Motor neuron (in vitro differentiated cells): ENCODE measurements around the gene ZNF335. TPM values are rescaled to one million over a fixed set of nuclear protein-coding genes. Genes with fewer than 3 reads are reported as not detected.
A peak's percentile ranks its signal among the peaks of the same experiment; 100 is the strongest.
"Not testable (repeated sequence)": the region's sequence is repeated elsewhere in the genome, so short reads cannot be mapped to it uniquely, and the experiment has no call there.

Source experiments
- ATAC-seq, 8 experiments: fragments of 200-7000 bp; cut with Tn5 transposase; replicated peaks in 6 of 8; 2 replicates each; pipeline ENCODE4 v1.8.0; 2021; ENCODE audit warnings: mild to moderate bottlenecking in 8 of 8, moderate library complexity in 8 of 8
- H3K27ac ChIP-seq, 2 donors: fragments of 250-450 bp; sonication (Bioruptor Pico); 2 replicates each; pipeline ENCODE4 v1.9.0; 2021; ENCODE audit warnings: antibody characterized with exemption in 2 of 2, mild to moderate bottlenecking in 2 of 2, moderate library complexity in 1 of 2
- H3K4me1 ChIP-seq, 2 donors: fragments of 250-450 bp; sonication (Bioruptor Pico); replicated peaks in 1 of 2; 2 replicates each; pipeline ENCODE4 v1.6.1; 2021; ENCODE audit warnings: antibody characterized with exemption in 2 of 2, mild to moderate bottlenecking in 2 of 2, moderate library complexity in 1 of 2
- H3K4me3 ChIP-seq, 5 donors: fragments of 250-450 bp; sonication (Bioruptor Pico); 2 replicates each; pipeline ENCODE4 v1.9.0; 2021; ENCODE audit warnings: antibody characterized with exemption in 5 of 5, mild to moderate bottlenecking in 5 of 5, moderate library complexity in 4 of 5
- WGBS, 10 experiments: fragments of 450-650 bp; shearing (Covaris generic); methylation state at CpG; one replicate each; pipeline ENCODE4 v1.0.0; 2022; 5-methylcytosine and 5-hydroxymethylcytosine counted together
- in situ Hi-C, 9 experiments: fragments of 400-800 bp; cut with MboI; loops; one replicate each; pipeline ENCODE4 v1.15.0; 2021; ENCODE audit warnings: low sequenced_read_pairs in 9 of 9, low pct_unique_long_range_greater_than_20kb in 2 of 9; ENCODE audit not compliant: unreplicated experiment in 9 of 9
- total RNA-seq, 8 experiments: library from RNA; unstranded; fragments of 300-600 nt; gene quantifications; 2 replicates each; pipeline versions ENCODE4 v1.2.3 to v1.2.4, GENCODE V29; 2022

Gene ZNF335
- total RNA-seq, 8 experiments from 2014 or later = 7.3 to 21.9 (median 12.1) TPM

DNA sequence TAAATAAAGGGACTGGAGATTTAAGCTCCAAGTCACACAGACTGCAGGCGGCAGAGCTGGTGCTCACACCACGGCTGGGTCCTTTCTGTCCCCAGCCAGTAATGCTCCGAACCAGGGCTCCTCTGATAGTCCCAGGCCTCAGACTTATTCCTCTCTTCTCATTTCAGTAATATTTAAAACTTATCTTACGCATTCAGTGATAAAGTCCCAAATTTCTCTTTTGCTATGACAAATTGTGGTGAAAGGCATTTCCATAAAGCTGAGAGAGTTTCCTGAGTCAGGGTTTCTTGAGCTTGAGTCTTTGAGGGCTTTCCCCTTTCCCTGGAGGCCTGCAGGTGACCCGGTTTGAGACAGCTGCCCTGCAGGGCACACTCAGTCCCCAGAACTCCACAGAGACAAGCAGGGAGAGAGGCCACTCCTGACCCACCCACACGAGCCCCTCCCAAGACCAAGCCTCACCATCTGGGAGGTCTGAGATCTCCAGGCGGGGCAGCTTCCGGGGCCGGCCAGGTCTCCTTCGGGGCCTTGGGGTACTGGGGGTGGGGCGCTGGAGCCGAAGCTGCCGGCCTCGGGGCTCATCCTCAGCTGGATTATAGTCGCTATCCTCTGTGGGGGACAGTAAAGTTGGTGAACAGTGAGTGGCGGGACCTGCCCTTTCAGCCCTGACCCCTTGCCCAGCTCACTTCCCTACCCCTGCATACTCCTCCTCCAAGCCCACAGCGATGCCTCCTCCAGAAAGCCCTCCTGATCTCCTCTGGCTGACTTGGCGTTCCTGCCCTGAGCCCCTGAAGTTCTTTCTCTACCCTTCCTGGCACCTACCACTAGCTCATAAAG is 6.6 kb downstream of the ZNF335 start:
- peaks cover under 1% of the 10 kb centered on the region in 2 donors for H3K4me1 ChIP-seq
- ATAC-seq = peak in 2 of 8 experiments; percentile 4 to 61
- H3K4me3 ChIP-seq = no peak overlapping the region
- in situ Hi-C loops = no loop called here
- 63 to 100% (median 92%) methylated on average over 3 to 6 of the region's 18 CpGs; no CpG with 5 or more reads in 3 of the 10 experiments for WGBS, 10 experiments
- H3K27ac ChIP-seq = no peak overlapping the region

DNA sequence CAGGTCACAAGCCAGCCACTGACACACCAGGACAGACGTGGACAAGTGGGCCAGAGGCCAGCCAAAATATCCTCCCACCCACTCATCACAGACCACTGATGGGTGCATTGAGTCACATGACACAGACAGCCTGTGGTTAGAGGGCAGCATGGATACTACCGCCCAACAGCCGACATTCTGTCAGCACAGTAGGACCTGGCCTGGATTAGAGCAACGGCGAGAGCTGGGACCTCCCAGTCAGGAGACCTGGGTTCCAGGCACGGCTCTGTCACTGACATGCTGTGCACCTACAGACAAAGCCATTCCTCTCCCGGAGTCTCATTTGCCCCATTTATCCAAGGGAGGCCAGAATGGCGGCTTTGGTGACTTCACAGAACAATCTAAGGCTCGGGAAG is 8.0 kb downstream of the ZNF335 start:
- no peak for ATAC-seq
- 80 to 100% (median 100%) methylated on average over 1 to 3 of the region's 9 CpGs; no CpG with 5 or more reads in 4 of the 10 experiments for WGBS, 10 experiments
- Histone ChIP-seq H3K4me1 (no peaks in the 10 kb centered on the region), H3K4me3 (no peak overlapping the region), H3K27ac (no peak overlapping the region)
- in situ Hi-C loops = no loop called here

GRCh38 chr20:45963059-45964005 is 8.7 kb downstream of the ZNF335 start:
- in situ Hi-C loops = no loop called here
- Histone ChIP-seq H3K4me1 (no peaks in the 10 kb centered on the region), H3K27ac (no peak overlapping the region), H3K4me3 (no peak overlapping the region)
- ATAC-seq = peak in 7 of 8 experiments; percentile 24 to 60 (median 39)
- 59 to 100% (median 81%) methylated on average over 1 to 16 of the region's 34 CpGs; no CpG with 5 or more reads in 1 of the 10 experiments for WGBS, 10 experiments

GRCh38 chr20:45962031-45962755 is 9.8 kb downstream of the ZNF335 start:
- no peaks in the 10 kb centered on the region for H3K4me1 ChIP-seq
- no peak overlapping the region for H3K4me3 ChIP-seq
- in situ Hi-C loops = no loop called here
- WGBS, 10 experiments = 40 to 100% (median 90%) methylated on average over 1 to 7 of the region's 26 CpGs; no CpG with 5 or more reads in 5 of the 10 experiments
- peak in 1 of 8 experiments; percentile 2 for ATAC-seq
- no peak overlapping the region for H3K27ac ChIP-seq

DNA sequence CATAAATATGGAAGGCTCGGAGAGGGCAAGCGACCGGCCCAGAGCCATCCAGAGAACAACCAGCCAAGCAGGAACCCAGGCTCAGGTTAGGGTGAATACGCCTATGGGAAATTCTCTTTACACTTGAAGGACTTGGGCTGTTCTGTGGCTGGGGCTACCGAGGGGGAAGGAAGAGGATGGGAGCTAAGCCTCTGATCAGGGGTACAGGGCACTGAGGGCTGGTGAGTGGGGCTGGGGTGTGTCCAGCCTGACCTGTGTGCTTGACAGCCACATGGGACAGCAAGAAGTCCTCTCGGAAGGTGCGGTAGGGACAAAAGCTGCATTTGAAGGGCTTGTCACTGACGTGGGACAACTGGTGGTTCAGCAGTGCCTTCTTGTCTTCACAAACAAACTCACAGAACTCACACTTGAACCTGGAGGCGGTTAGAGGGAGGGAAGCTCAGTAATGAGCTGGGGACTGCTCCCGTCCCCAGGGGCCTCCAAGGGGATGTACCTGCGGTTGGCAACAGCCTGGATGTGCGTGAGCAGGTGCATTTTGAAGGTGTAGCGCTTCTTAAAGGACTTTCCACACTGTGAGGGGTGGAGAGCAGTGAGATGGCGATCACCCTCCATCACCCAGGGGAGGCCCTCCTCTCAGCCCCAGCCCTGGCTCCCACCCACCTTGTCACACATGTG is 11.9 kb downstream of the ZNF335 start:
- ATAC-seq = no peak
- Histone ChIP-seq H3K4me1 (no peaks in the 10 kb centered on the region), H3K4me3 (no peak overlapping the region), H3K27ac (no peak overlapping the region)
- WGBS, 10 experiments = 43 to 100% (median 91%) methylated on average over 1 to 12 of the region's 14 CpGs; no CpG with 5 or more reads in 3 of the 10 experiments
- in situ Hi-C loops = no loop called here

GRCh38 chr20:45959126-45959525 is 12.9 kb downstream of the ZNF335 start:
- Histone ChIP-seq H3K4me1 (no peaks in the 10 kb centered on the region), H3K27ac (no peak overlapping the region), H3K4me3 (no peak overlapping the region)
- ATAC-seq = no peak
- in situ Hi-C loops = no loop called here
- WGBS, 10 experiments = 0 to 100% (median 100%) methylated on average over 1 to 3 of the region's 16 CpGs; no CpG with 5 or more reads in 5 of the 10 experiments

GRCh38 chr20:45958593-45958992 is 13.4 kb downstream of the ZNF335 start:
- no peaks in the 10 kb centered on the region for H3K4me1 ChIP-seq
- H3K27ac ChIP-seq = no peak overlapping the region
- H3K4me3 ChIP-seq = no peak overlapping the region
- no peak for ATAC-seq
- 78 to 100% (median 100%) methylated on average over 1 to 4 of the region's 4 CpGs; no CpG with 5 or more reads in 3 of the 10 experiments for WGBS, 10 experiments
- in situ Hi-C loops = no loop called here

DNA sequence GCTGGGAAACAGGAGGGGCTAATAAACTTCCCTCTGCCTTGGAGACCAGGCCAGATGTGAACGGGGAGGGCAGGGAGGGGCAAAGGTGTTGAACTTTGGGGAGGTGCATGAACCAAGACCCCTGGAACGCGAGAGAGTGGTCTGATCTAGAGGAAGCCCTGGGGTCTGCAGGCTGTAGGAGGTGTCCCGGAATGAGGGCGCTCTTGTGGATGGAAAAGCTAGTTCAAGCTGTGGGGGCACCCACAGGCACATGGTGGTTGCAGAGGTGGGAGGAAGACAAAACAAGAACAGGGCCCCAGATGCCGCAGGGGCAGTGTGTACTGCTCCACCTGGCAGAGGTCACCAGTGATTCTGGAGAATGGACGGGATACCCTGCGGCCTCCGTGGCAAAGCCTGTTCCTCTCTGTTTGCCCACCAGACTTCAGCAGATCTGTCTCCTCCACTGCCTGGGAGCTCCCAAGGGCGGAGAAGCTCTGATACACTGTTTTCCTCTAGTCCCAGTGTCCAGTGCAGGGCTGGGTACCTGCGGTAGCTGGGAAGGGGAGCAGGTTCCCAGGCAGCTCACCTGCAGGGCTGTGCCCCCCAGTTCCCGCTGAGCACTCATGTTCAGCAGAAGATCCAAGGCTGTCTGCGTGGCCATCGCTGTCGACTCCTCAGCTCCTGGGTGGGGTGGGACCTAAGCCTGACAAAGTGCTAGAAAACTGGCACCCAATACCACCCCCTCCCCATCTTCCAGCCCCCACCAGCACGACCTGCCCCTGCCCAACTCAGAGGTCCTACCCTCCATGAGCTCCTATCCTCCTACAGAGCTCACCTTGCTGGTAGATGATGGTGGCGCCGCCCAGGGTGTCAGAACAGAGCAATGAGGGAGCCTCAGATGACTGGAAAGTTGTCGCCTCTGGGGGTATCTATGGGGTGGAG is 14.7 kb downstream of the ZNF335 start:
- H3K27ac ChIP-seq = no peak overlapping the region
- no peaks in the 10 kb centered on the region for H3K4me1 ChIP-seq
- H3K4me3 ChIP-seq = no peak overlapping the region
- ATAC-seq = peak in 4 of 8 experiments; percentile 8 to 46 (median 15)
- WGBS, 10 experiments = 60 to 100% (median 85%) methylated on average over 1 to 11 of the region's 19 CpGs; no CpG with 5 or more reads in 3 of the 10 experiments
- in situ Hi-C loops = no loop called here

DNA sequence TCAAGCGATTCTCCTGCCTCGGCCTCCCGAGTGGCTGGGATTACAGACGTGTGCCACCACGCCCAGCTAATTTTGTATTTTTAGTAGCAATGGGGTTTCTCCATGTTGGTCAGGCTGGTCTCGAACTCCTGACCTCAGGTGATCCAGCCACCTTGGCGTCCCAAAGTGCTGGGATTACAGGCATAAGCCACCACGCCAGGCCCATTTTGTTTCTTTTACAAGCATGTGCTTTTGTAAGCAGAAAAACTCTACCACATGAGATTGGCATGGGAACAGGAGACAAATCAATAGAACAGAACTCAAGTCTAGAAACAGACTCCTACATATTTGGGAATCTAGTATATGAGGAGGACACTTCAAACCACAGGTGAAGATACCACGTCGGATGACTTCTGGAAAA is 15.7 kb downstream of the ZNF335 start:
- ATAC-seq, H3K4me1 ChIP-seq, H3K4me3 ChIP-seq, in situ Hi-C loops, H3K27ac ChIP-seq: not testable (repeated sequence)
- 71 to 100% (median 100%) methylated on average over 2 to 7 of the region's 10 CpGs for WGBS, 10 experiments

- ATAC-seq = no peak
- Histone ChIP-seq H3K4me1 (no peaks in the 10 kb centered on the region), H3K27ac (no peak overlapping the region), H3K4me3 (no peak overlapping the region)
- WGBS, 10 experiments = 100% methylated on average over 3 to 6 of the region's 9 CpGs; no CpG with 5 or more reads in 8 of the 10 experiments
- in situ Hi-C loops = no loop called here
These were observed 18.3 kb downstream of the ZNF335 start for GRCh38 chr20:45953672-45954071.

DNA sequence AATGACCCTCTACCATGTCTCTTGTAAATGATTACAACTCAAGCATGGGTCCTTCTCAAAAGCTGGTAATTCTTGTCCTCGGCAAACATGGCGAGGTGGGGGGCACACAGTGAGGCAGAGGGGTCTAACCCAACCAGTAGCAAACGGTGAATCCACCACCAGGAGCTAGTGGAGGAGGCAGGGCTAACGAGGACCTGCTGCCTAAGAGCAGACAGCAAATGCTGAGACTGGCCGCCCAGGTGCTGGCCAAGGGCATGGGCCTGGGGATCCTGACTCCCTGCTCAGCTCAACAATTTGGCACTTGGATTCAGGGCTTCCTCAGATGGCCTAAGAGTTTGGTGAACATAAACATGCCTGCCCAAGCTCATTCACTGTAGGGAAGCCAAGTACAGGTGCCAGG is 19.1 kb downstream of the ZNF335 start:
- 80 to 100% (median 83%) methylated on average over 1 to 5 of the region's 5 CpGs; no CpG with 5 or more reads in 5 of the 10 experiments for WGBS, 10 experiments

More for the DNA sequence above, 19.1 kb downstream of the ZNF335 start:
- H3K4me3 ChIP-seq = no peak overlapping the region
- no peak overlapping the region for H3K27ac ChIP-seq
- in situ Hi-C loops = no loop called here
- no peak for ATAC-seq
- H3K4me1 ChIP-seq = no peaks in the 10 kb centered on the region
